Body of pancreas (tissue), 4 donors: ENCODE results near the gene KCNF1. TPM values are rescaled to one million over a fixed set of nuclear protein-coding genes. Genes with fewer than 3 reads are reported as not detected.

Experiments used
- ATAC-seq: fragments of 150-250 bp; one replicate; pipeline ENCODE4 v1.9.1; 2016
- DNase-seq, 4 donors: peaks; one replicate each; pipeline ENCODE4 v3.0.0-alpha.2; 2019
- H3K27ac ChIP-seq, 4 donors: fragments of 200-600 bp; sonication (generic); 1 replicate in 3 of 4; 2 replicates in 1 of 4; pipeline versions ENCODE4 v1.5.1 to v1.6.1; 2016 to 2019; ENCODE audit warnings: mild to moderate bottlenecking in 1 of 4, mixed read lengths in 1 of 4, moderate library complexity in 1 of 4
- H3K27me3 ChIP-seq, 2 donors: fragments of 200-600 bp; sonication (generic); one replicate each; pipeline ENCODE4 v1.6.0; 2016; ENCODE audit warnings: mild to moderate bottlenecking in 1 of 2
- H3K36me3 ChIP-seq, 2 donors: fragments of 200-600 bp; sonication (generic); replicated peaks in 1 of 2; 2 replicates each; pipeline ENCODE4 v1.5.1; 2016; ENCODE audit warnings: low read depth in 2 of 2; ENCODE audit not compliant: insufficient read depth in 1 of 2
- H3K4me1 ChIP-seq: fragments of 200-600 bp; sonication (generic); one replicate; pipeline ENCODE4 v1.6.0; 2016
- H3K4me3 ChIP-seq, 2 donors: fragments of 200-600 bp; sonication (generic); 1 replicate in 1 of 2; 2 replicates in 1 of 2; pipeline ENCODE4 v1.5.1; 2016 to 2019
- H3K9me3 ChIP-seq, 3 donors: fragments of 200-600 bp; sonication (generic); 1 replicate in 2 of 3; 2 replicates in 1 of 3; pipeline ENCODE4 v1.5.1; 2016
- POLR2A ChIP-seq, 3 donors: fragments of 450-650 bp; IDR thresholded peaks; one replicate each; pipeline ENCODE4 v1.6.1; 2016; ENCODE audit warnings: antibody characterized with exemption in 3 of 3, mild to moderate bottlenecking in 2 of 3
- WGBS, 2 donors: methylation state at CpG; one replicate each; pipeline ENCODE4 v1.1.5; 2017; 5-methylcytosine and 5-hydroxymethylcytosine counted together
- intact Hi-C: fragments of 100-400 bp; cut with DNase I; formaldehyde crosslinking; loops from one replicate; pipeline ENCODE4 v1.15.1; 2023
- total RNA-seq, 2 donors: library from RNA; depleted of rRNA; stranded (reverse); fragments of >200 nt; gene quantifications; one replicate each; pipeline ENCODE4 v1.1.0, GENCODE V29; 2016
- TF ChIP-seq, protein P1 (sequence below), 7 experiments: fragments of 450-650 bp in 4 of 7; fragments of 200-600 bp in 3 of 7; sonication (generic) in 3 of 7; IDR thresholded peaks; one replicate each; pipeline ENCODE4 v1.5.1; 2016 to 2019; ENCODE audit warnings: antibody characterized with exemption in 7 of 7

Gene KCNF1
- total RNA-seq, 2 donors from 2014 or later: 5.3 TPM; not detected in 1

GRCh38 chr2:10883801-10884478 lies 27.8 kb upstream of the KCNF1 start:
- 26 to 27% methylated on average over 10 of the region's 10 CpGs for WGBS, 2 donors
- Histone ChIP-seq H3K4me3 (no peak overlapping the region), H3K27ac (no peak overlapping the region), H3K9me3 (no peaks in the 10 kb centered on the region), H3K4me1 (peaks cover 13% of the 10 kb centered on the region), H3K27me3 (no peaks in the 10 kb centered on the region), H3K36me3 (no peaks in the 10 kb centered on the region)
- TF ChIP-seq, protein P1, sequence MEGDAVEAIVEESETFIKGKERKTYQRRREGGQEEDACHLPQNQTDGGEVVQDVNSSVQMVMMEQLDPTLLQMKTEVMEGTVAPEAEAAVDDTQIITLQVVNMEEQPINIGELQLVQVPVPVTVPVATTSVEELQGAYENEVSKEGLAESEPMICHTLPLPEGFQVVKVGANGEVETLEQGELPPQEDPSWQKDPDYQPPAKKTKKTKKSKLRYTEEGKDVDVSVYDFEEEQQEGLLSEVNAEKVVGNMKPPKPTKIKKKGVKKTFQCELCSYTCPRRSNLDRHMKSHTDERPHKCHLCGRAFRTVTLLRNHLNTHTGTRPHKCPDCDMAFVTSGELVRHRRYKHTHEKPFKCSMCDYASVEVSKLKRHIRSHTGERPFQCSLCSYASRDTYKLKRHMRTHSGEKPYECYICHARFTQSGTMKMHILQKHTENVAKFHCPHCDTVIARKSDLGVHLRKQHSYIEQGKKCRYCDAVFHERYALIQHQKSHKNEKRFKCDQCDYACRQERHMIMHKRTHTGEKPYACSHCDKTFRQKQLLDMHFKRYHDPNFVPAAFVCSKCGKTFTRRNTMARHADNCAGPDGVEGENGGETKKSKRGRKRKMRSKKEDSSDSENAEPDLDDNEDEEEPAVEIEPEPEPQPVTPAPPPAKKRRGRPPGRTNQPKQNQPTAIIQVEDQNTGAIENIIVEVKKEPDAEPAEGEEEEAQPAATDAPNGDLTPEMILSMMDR (IDR thresholded peaks at IDR 0.05): no peak
- no peak for TF ChIP-seq POLR2A (IDR thresholded peaks at IDR 0.05)
- ATAC-seq: no peak
- intact Hi-C loops: no loop called here
- DNase-seq: no peak

- no peaks in the 10 kb centered on the region for H3K27me3 ChIP-seq
- H3K36me3 ChIP-seq: no peaks in the 10 kb centered on the region
- intact Hi-C loops: no loop called here
- no peak overlapping the region for H3K4me3 ChIP-seq
- H3K4me1 ChIP-seq: peaks cover 13% of the 10 kb centered on the region
- no peak overlapping the region for H3K27ac ChIP-seq
- WGBS, 2 donors: 60 to 69% methylated on average over 5 of the region's 5 CpGs
- no peak for TF ChIP-seq POLR2A (IDR thresholded peaks at IDR 0.05)
- TF ChIP-seq, protein P1 (IDR thresholded peaks at IDR 0.05): no peak
- DNase-seq (no peak), ATAC-seq (no peak)
- H3K9me3 ChIP-seq: no peaks in the 10 kb centered on the region
Observed at GRCh38 chr2:10884574-10884975, 27.2 kb upstream of the KCNF1 start.

- Histone ChIP-seq H3K27ac (no peak overlapping the region), H3K4me3 (no peak overlapping the region), H3K27me3 (no peaks in the 10 kb centered on the region), H3K4me1 (peaks cover 13% of the 10 kb centered on the region), H3K36me3 (no peaks in the 10 kb centered on the region), H3K9me3 (no peaks in the 10 kb centered on the region)
- no peak for DNase-seq
- TF ChIP-seq, protein P1 (IDR thresholded peaks at IDR 0.05): no peak
- intact Hi-C loops: no loop called here
- 76 to 89% methylated on average over 6 of the region's 6 CpGs for WGBS, 2 donors
- ATAC-seq: no peak
Observed at GRCh38 chr2:10885094-10885860, 26.5 kb upstream of the KCNF1 start.

- intact Hi-C loops: no loop called here
- no peak overlapping the region for H3K4me3 ChIP-seq
- DNase-seq (no peak), ATAC-seq (no peak)
- H3K4me1 ChIP-seq: peaks cover 13% of the 10 kb centered on the region
- no peaks in the 10 kb centered on the region for H3K36me3 ChIP-seq
- no peaks in the 10 kb centered on the region for H3K9me3 ChIP-seq
- H3K27ac ChIP-seq: no peak overlapping the region
- 56 to 63% methylated on average over 3 of the region's 3 CpGs for WGBS, 2 donors
- TF ChIP-seq, protein P1 (IDR thresholded peaks at IDR 0.05): no peak
- no peak for TF ChIP-seq POLR2A (IDR thresholded peaks at IDR 0.05)
- no peaks in the 10 kb centered on the region for H3K27me3 ChIP-seq
Observed at GRCh38 chr2:10887476-10887875, 24.3 kb upstream of the KCNF1 start.
